Lung (tissue), 12 donors: ENCODE data around the gene GGA2. TPM values are rescaled to one million over a fixed set of nuclear protein-coding genes. Genes with fewer than 3 reads are reported as not detected.

Experiments
- ATAC-seq: fragments of 200-7000 bp; cut with Tn5 transposase; one replicate; pipeline ENCODE4 v1.9.1; 2020; ENCODE audit warnings: moderate number of reproducible peaks; ENCODE audit not compliant: insufficient read depth, low FRiP score
- DNase-seq, 3 donors: peaks; one replicate each; pipeline ENCODE4 v3.0.0-alpha.2; 2013 to 2017
- H3K27ac ChIP-seq, 2 donors: one replicate each; pipeline ENCODE4 v1.5.1; 2013; ENCODE audit warnings: mild to moderate bottlenecking in 2 of 2, moderate library complexity in 2 of 2, control low read depth in 1 of 2, inconsistent platforms in 1 of 2, low read depth in 1 of 2, low read length in 1 of 2
- H3K27me3 ChIP-seq, 3 donors: one replicate each; pipeline ENCODE4 v1.5.1; 2013; ENCODE audit warnings: low read length in 2 of 3; ENCODE audit not compliant: control insufficient read depth in 3 of 3, insufficient read depth in 3 of 3
- H3K36me3 ChIP-seq, 4 donors: one replicate each; pipeline ENCODE4 v1.5.1; 2013; ENCODE audit warnings: low read length in 4 of 4, mild to moderate bottlenecking in 1 of 4, moderate library complexity in 1 of 4; ENCODE audit not compliant: control insufficient read depth in 4 of 4, insufficient read depth in 4 of 4
- H3K4me1 ChIP-seq, 5 donors: one replicate each; pipeline ENCODE4 v1.5.1; 2013; ENCODE audit warnings: low read length in 5 of 5, mild to moderate bottlenecking in 2 of 5, moderate library complexity in 1 of 5; ENCODE audit not compliant: control insufficient read depth in 5 of 5, insufficient read depth in 5 of 5
- H3K4me3 ChIP-seq: one replicate; pipeline ENCODE4 v1.5.1; 2013; ENCODE audit warnings: mild to moderate bottlenecking, control low read depth, moderate library complexity
- H3K9ac ChIP-seq, 2 donors: one replicate each; pipeline ENCODE4 v1.5.1; 2013; ENCODE audit warnings: low read length in 2 of 2, control low read depth in 1 of 2; ENCODE audit not compliant: insufficient read depth in 1 of 2
- H3K9me3 ChIP-seq, 4 donors: one replicate each; pipeline ENCODE4 v1.5.1; 2013; ENCODE audit warnings: low read length in 3 of 4, mild to moderate bottlenecking in 1 of 4, moderate library complexity in 1 of 4; ENCODE audit not compliant: control insufficient read depth in 4 of 4, insufficient read depth in 3 of 4
- WGBS, 2 donors: extraction: QIAGEN DNeasy Blood & Tissue Kit; methylation state at CpG; one replicate each; pipeline ENCODE4 v1.1.7; 2013; 5-methylcytosine and 5-hydroxymethylcytosine counted together
- polyA plus RNA-seq, 2 donors: library from polyadenylated mRNA; stranded (reverse); fragments of 200-250 nt; gene quantifications; one replicate each; pipeline ENCODE4 v1.2.1, GENCODE V29; 2013
- total RNA-seq, 2 donors: library from RNA; depleted of rRNA in 1 of 2; stranded (reverse); fragments of >200 nt in 1 of 2; gene quantifications; one replicate each; pipeline ENCODE4 v1.2.1, GENCODE V29; 2014 to 2021
- TF ChIP-seq, protein P1 (sequence below): IDR thresholded peaks from 2 replicates; pipeline ENCODE4 v1.5.1; 2012; ENCODE audit warnings: mild to moderate bottlenecking; ENCODE audit errors: control extremely low read depth, extremely low read depth
- donor health status: control.
- donor health status: control.
- donor health status: Bipolar disorder and iron deficiency.
- donor health status: healthy.
- donor health status: DM: yes; HTN: yes; CAD: no.

Gene GGA2
- total and polyA plus RNA-seq, 4 donors: 29.4 to 118 (median 63.9) TPM

DNA sequence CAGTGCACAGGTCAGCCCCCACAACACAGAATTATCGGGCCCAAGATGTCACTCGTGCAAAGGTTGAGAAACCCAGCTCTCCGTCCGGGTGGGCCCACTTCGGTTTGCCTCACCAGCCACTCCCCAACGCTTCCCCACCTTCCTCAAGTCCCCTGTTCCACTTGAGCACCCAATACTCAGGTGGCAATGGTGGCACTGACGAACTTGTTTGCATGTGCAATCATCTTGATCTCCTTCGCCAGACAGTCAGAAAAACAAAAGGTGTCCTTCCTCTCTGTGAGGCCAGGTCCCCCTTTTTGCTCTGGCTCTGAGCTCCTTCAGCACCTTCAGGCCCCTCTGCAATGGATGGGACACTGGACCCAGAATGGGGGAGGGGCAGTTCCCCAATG lies 3.7 kb downstream of the GGA2 start:
- Histone ChIP-seq H3K36me3 (peaks cover 0 to 3% (median 0%) of the 10 kb centered on the region in 4 donors), H3K9ac (no peak overlapping the region), H3K4me3 (no peak overlapping the region), H3K27me3 (no peaks in the 10 kb centered on the region), H3K4me1 (peaks cover 5 to 29% (median 10%) of the 10 kb centered on the region in 5 donors), H3K9me3 (no peaks in the 10 kb centered on the region), H3K27ac (no peak overlapping the region)
- 90 to 95% methylated on average over 8 of the region's 8 CpGs for WGBS, 2 donors
- TF ChIP-seq, protein P1, sequence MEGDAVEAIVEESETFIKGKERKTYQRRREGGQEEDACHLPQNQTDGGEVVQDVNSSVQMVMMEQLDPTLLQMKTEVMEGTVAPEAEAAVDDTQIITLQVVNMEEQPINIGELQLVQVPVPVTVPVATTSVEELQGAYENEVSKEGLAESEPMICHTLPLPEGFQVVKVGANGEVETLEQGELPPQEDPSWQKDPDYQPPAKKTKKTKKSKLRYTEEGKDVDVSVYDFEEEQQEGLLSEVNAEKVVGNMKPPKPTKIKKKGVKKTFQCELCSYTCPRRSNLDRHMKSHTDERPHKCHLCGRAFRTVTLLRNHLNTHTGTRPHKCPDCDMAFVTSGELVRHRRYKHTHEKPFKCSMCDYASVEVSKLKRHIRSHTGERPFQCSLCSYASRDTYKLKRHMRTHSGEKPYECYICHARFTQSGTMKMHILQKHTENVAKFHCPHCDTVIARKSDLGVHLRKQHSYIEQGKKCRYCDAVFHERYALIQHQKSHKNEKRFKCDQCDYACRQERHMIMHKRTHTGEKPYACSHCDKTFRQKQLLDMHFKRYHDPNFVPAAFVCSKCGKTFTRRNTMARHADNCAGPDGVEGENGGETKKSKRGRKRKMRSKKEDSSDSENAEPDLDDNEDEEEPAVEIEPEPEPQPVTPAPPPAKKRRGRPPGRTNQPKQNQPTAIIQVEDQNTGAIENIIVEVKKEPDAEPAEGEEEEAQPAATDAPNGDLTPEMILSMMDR: no peak
- ATAC-seq: no peak
- DNase-seq: no peak

DNA sequence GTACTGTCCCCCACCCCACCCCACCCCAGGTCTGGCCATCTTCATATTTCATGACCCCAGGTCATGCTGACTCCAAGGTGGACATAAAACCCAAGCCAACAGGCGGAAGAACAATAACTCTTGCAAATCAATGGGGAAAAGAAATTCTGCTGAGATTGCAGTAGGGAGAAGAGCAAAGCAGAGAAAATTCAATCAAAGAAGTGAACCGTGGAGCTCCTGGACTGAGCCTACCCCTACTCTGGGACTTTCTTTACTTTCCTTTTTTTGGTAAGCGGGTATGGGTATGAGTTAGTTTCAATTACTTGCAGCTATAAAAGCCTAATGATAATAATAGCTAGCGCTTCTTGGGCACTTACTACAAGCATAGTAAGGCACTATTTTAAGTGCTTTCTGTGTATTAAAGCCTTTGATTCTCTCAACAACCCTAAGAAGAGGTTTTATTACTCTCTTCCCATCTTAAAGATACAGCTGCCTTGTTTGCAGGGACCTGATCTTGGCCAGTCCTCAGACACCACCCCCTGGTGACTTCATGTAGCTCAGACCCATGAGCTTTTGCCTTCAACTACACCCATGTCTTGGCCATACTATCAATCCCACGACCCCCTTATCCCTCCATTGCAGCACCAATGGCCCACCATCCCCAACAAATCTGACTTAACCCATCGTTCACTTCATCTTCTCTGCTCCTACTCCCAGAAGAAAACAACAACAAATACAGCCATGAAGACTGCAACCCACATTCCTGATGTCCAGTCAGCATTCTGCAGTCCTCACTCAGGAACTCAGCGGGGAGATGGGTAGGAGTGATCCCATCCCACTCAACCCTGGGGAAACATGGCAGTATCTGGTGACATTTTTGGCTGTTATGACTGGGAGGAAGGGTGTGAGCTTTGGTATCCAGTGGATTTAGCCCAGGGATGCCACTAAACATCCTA lies 4.4 kb downstream of the GGA2 start:
- Histone ChIP-seq H3K27ac (no peak overlapping the region), H3K4me3 (no peak overlapping the region), H3K9ac (no peak overlapping the region), H3K27me3 (no peaks in the 10 kb centered on the region), H3K9me3 (no peaks in the 10 kb centered on the region), H3K4me1 (peaks cover 5 to 29% (median 10%) of the 10 kb centered on the region in 5 donors), H3K36me3 (peaks cover 0 to 3% (median 0%) of the 10 kb centered on the region in 4 donors)
- TF ChIP-seq, protein P1: no peak
- no peak for DNase-seq
- WGBS, 2 donors: 83 to 94% methylated on average over 7 of the region's 7 CpGs
- no peak for ATAC-seq

DNA sequence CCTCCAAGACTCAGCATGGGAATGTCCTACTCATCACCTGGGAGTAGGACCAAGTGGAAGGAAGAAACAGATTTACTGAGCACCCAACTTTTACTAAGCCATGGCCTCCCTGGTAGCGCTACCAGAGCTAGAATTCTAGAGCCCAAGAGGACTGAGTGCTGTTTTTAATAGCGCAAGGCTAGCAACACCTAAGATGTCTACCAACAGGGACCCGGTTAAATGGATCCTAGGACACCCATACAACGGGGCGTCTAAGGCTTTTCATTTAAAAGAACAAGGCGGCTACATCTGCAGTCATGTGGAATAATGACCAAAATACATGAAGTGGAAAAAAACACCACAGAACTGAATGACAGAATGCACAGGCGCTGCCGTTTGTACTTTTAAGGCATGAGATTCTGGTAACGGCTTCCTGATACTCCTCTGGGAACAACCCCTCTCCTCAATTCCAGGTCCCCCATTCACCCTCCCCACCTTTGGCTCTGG lies 5.1 kb downstream of the GGA2 start:
- no peak for DNase-seq
- no peak for ATAC-seq
- H3K4me3 ChIP-seq: no peak overlapping the region
- TF ChIP-seq, protein P1: no peak
- H3K9ac ChIP-seq: no peak overlapping the region
- peaks cover 5 to 33% (median 10%) of the 10 kb centered on the region in 5 donors for H3K4me1 ChIP-seq
- no peaks in the 10 kb centered on the region for H3K9me3 ChIP-seq
- H3K36me3 ChIP-seq: peaks cover 0 to 3% (median 0%) of the 10 kb centered on the region in 4 donors
- no peaks in the 10 kb centered on the region for H3K27me3 ChIP-seq
- 93 to 97% methylated on average over 9 of the region's 9 CpGs for WGBS, 2 donors
- H3K27ac ChIP-seq: peak overlapping the region; percentile 57 to 67
